T-helper 2 cell (primary cell): Measurements from ENCODE around the gene SFTPD.
A peak's percentile ranks its signal among the peaks of the same experiment; 100 is the strongest.
"Not testable (repeated sequence)": the region's sequence is repeated elsewhere in the genome, so short reads cannot be mapped to it uniquely, and the experiment has no call there.

ENCODE experiments used
- DNase-seq, 5 experiments: peaks; one replicate each; pipeline versions ENCODE4 v3.0.0 to v3.0.0-alpha.2; 2012 to 2022
- total RNA-seq, 2 donors: gene quantifications; one replicate each; lab custom pipeline; 2026; lab: John Stamatoyannopoulos, UW

SFTPD gene
- total RNA-seq, result 0 reads per million in 2 donors

DNA sequence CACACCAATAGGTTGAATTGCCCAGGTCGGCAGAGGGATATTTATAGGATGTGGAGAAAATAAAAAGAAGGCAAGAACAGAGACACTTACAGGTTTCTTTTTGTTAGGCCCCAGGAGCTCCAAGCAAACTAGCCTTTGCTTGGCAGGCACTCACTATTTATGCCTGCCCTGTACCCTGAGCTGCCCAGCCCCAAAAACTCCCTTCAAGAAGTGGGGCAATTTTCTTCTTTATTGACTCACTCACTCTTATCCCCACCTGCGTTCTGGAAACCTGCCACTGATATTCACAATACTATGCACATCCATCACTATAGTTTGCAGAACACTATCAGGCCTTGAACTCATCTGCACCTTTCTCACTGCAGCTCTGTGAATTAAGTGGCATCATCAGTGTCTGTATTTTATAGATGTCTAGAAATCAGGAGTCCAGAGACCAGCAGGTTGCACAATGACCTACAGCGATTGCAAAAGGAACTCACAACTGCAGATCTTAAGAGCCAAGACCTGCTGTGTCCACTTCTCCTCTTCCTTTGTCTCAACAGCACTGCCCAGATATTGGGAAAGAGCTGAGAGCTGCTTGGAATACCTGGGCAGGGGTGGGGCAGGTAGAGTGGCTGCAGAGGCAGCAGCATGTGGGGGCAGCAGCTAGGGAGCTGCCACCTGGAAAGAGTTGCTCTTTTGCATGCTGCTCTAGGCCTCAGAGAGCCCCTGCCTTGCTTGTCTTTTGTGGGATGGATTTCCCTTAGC, at the start of gene SFTPD:
TSS of gene SFTPD (minus strand) at position 130 of the 747 bp plus-strand sequence. CDS start 2,446 bp downstream, outside the sequence.
- no peak for DNase-seq

DNA sequence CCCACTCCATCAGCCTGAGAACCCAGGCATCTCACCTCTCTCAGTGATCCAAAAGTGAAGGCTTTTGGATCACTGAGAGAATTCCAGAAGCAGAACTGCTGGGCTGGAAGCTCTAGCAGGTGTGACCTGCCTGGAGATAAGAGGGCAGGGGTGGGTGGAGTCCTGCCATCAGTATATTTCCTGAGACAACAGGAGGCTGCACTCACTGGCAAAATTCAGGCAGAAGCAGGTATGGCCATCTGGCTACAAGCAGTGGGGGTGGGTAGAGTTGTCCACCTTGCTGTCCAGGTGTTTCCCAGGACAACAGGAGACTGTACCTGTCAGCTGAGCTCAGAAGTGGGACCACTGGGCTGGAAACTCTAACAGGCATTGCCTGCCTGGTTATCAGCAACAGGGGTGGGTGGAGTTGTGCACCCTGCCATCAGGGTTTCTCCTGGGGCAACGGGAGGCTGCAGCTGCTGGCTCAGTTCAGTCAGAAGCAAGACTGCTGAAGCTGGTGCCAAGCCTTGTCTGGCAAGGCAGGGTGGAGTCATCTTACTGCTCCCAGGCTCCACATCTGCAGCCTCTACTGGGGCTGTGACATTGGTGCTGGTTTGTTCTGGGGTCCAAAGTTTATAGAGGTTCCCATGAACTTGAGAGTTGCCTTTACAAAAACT, 47.2 kb upstream of the SFTPD start:
- DNase-seq, result no peak

DNA sequence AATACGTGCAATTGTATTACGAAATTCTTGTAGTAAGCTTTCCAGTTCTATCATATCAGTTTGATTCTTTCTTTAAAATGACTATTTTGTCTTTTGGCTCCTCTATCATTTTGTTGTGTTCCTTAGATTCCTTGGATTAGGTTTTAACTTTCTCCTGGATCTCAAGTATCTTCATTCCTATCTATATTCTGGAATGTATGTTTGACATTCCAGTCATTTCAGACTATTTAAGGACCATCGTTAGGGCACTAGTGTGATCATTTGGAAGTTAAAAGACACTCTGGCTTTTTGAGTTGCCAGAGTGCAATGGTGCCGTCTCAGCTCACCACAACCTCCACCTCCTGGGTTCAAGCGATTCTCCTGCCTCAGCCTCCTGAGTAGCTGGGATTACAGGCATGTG, 45.7 kb upstream of the SFTPD start:
- no peak for DNase-seq

DNA sequence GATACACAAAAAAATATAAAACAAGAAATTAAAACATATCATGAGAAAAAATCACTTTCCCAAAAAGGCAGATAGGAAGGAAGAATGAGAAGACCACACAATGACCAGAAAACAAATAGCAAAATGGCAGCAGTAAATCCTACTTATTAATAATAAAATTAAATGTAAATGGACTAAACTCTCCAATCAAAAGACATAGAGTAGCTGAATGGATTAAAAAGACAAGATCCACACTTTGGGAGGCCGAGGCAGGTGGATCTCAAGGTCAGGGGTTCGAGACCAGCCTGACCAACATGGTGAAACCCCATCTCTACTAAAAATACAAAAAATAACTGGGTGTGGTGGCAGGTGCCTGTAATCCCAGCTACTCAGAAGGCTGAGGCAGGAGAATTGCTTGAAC, 39.3 kb upstream of the SFTPD start:
- DNase-seq, result not testable (repeated sequence)

DNA sequence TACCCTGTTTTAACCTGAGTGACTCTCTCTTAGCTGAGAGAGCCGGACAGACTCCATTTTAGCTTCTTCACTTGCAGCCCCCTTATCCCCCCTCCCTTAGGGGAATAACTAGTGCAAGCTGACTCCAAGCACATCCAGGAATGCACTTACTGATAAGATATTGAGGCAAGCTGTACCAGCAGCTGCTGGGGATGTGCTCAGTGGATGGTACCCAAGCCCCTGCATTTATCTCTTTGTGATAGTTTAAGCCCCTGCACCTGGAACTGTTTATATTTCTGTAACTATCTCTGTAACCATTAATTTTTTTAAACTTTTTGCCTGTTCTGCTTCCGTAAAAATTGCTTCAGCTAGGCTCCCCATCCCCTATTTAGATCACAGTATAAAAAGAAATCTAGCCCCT, 37.8 kb upstream of the SFTPD start:
- DNase-seq, result not testable (repeated sequence)

DNA sequence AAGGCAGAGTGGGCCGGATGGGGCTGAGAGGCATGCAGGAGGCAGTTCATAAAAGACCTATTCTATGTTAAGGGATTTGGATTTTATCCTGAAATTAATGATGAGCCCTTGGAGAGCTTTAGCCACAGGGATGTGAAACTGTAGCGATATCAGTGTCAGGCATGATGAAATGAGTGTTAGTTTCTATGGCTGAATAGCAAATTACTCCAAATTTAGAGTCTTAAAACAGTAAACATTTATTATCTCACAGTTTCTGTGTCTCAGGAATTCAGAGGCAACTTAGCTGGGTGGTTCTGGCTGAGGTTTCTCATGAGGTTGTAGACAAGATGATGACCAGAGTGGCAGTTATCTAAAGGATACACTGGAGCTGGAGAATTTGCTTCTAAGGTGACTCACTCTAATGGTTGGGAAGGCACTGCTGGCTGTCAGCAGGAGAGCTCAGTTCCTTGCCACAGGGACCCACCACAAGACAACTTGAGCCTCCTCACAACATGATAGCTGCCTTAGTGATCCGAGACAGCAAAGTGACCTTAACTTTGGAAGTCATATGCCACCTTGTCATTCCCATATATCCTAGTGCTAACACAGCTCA, 36.7 kb upstream of the SFTPD start:
- no peak for DNase-seq

DNA sequence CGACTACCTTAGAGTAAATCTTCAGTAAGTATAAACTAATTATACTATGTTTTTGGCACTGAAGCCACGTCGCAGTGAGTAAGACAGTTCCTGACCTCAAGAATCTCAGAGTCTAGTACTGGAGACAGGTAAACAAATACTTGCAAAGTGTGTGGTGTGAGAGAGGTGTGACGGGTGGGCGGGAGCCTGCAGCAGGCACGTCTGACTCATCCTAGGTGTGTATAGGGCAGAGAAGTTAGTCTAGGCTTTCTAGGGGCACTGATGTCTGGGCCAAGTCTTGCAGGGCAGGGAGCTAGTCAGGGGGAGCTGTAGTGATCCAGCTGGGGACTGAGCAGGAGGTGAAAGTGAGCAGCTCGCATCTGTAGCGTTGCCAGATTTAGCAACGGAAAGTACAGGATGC, 35.9 kb upstream of the SFTPD start:
- DNase-seq, result peak in 1 of 5 experiments; percentile 60

DNA sequence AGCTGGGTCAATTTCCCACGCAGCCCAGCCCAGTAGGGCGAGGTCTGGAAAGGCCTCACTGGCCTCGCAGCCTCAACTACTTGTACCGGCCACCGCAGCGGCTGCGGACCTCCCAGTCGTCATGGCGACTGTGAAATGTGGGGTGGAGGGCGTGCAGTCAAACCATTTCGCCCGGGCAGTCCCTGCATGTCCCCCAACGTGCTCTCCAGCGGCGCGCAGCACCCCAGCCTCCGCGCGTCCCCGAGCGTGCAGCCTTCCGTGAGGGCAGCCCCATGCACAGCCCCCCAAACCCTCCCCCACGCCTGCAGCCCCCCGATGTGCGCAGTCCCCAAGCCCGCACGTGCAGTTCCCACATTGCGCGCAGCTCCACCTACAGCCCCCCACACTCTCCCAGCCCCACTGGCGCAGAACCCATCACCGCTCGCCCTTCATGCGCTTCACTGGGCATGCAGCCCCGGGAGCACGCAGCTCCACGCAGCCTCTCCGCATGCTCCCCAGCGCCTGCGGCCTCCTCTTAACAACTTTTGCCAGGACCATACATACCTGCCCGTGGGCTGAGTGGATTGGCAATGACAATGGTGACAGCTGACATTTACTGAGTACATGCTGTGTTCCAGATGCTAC, 34.5 kb upstream of the SFTPD start:
- DNase-seq, result no peak

DNA sequence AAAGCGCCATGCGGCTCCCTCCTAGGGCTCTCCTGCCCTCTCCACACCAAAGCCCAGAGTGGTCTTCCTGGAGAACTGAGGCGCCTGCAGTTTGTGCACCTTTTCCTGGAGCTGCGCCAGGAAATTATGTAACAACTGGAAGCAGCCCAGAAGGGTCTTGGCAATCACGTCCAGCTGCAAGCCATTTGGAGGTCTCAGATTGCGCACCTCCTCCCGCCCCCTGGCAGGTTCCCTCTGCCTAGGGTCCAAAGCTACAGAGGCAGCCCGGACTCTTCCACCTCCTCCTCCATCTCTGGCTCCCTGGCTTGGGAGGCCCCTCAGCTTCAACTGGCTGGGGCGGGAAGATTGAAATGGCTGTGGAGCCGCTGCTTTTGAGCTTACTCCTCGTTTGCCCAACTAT, 34.0 kb upstream of the SFTPD start:
- DNase-seq, result no peak

DNA sequence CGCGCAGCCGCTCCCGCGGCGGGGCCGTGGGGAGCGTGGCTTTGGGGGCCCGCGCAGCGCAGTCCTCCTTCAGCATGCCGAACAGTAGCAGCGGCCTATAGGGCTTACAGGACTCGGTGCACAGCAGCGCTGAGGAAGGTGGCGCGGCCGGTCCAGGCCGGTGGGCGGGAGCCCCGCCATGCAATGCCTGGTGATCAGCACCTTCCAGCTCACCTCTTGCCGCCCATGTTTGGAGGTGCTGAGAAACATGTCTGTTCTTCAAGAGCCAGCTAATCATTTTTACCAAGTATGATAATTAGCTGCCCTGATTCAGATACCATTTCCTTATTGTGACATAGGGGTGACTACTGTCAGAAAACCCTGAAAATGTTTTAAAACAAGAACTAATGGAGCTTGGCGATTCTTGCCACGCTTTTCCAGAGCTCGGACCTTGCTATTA, 33.5 kb upstream of the SFTPD start:
- DNase-seq, result peak in 1 of 5 experiments; percentile 23

DNA sequence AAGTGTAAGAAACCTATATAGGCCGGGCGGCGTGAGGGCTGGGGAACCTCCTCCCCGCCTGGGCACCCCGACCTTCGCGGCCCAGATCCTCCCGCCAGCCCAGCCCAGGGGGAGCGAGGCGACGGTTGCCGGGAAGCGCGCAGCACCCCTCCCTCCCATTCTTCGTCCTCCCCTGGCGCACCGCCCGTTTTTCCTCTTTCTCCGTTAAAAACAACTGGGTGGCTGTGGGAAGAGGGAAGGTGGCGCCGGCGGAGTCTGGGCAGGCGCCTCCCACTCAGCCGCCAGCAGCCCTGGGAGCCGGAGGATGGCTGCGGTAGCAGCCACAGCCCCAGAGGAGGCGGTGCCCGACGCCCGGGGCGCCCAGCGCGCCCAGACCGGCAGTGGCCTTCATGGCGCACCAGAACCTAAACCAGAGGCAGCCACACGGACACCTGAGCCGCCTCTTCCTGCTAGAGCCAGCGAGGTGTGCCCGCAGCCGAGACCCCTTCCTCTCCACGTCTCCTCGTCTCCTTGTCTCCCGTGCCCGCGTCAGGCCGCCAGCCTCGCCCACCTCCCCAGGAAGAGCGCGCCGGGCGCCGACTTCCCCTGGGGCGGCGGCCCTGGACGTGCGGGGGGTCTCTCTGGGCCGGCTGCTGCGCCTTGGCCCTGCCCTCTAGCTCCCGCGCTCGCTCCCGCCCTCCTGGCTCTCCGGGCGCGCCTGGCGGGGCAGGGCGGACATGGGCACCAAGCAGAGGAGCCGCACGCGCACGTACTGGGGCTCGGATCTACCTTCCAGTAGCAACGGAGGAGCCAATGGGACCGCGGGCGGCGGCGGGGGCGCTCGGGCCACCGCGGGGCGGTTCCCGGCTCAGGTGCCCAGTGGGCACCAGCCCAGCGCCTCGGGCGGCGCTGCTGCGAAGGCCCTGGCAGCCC, 32.8 kb upstream of the SFTPD start:
- peak in 1 of 5 experiments; percentile 47 for DNase-seq

DNA sequence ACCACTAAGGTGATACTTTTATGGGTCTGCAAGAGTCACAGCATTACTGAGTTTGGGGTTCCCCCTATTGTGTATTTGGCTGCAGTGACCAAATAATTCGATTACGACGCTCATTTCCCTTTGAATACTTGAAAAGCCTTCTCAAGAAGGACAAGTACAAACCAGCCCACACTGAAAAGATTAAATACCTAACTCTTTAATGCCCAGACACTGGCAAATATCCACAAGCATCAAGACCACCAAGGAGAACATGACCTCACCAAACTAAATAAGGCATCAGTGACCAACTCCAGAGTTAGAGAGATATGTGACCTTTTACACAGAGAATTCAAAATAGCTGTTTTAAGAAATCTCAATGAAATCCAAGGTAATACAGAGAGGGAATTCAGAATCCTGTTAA, 31.8 kb upstream of the SFTPD start:
- DNase-seq, result no peak

DNA sequence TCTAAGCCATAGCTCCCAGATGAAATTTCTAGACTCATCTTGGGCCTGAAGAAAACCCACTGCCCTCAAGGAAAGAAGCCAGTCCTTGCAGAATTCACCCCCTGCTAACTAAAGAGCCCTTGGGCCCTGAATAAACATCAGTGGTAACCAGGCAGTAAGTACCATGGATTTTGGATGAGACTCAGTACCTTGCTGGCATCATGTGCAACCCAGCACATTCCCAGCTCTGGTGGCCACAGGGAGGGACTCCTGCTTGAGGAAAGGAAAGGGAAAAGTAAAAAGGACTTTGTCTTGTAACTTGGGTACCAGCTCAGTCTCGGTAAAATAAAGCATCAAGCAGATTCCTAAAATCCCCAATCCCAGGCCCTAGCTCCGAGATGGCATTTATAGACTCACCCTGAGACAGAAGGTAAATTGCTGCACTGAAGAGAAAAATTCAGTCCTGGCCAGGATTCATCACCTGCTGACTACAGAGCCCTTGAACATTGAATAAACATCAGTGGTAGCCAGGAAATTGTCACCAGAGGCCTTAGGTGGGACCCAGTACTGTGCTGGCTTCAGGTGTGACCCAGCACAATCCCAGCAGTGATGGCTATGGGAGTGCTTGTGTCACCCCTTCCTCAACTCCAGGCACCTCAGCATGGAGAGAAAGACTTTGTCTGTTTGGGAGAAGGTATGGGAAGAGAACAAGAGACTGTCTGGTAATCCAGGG, 31.2 kb upstream of the SFTPD start:
- no peak for DNase-seq

DNA sequence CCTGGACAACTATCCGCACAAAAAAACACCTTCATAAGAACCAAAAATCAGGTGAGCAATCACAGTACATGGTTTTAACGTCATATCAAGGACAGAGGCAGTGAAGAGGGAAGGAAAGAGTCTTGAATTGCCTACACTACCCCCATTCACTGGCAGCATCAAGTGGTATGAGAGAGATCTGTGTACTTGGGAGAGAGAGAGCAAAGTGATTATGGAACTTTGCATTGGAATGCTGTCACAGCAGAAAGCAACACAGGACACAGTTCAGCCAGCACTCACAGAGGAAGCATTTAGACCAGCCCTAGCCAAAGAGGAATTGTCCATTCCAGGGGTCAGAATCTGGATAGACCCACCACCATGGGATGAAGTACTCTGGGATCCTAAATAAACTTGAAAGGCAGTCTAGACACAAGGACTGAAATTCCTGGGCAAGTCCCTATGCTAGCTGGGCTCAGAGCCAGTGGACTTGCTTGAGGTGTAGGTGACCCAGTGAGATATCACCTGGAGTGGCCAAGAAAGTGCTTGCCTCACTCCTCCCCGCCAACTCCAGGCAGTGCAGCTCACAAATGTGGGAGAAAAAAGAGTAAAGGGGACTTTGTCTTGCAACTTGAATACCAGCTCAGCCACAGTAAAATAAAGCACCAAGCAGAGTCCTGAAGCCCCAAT, 30.5 kb upstream of the SFTPD start:
- no peak for DNase-seq

DNA sequence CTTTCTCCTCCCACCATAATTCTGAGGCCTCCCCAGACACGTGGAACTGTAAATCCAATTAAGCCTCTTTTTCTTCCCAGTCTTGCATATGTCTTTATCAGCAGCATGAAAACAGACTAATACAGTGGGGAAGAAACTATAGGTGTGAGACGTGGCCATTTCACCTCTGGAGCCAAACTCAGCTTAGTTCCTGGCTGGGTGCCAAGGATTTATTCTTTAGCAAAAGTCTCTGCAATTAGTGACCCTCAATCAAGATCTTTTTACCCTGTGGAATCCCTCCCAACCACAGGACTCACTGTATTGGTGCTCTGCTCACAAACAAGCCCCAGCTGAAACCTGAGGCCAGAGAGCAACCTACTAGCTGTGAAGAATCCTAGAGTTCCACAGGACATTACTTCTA, 28.1 kb upstream of the SFTPD start:
- DNase-seq, result no peak

DNA sequence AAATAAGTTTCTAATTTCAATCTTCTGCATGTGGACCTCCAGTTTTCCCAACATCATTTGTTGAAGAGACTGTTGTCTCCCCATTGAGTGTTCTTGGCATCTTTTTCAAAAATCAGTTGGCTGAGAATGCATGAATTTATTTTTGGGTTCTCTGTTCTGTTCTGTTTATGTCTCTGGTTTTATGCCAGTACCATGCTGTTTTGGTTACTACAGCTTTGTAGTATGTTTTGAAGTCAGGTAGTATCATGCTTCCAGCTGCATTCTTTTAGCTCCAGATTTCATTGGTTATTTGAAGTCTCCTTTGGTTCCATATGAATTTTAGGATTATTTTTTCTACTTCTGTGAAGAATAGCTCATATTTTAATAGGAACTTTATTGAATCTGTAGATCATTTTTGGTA, 21.2 kb upstream of the SFTPD start:
- no peak for DNase-seq

DNA sequence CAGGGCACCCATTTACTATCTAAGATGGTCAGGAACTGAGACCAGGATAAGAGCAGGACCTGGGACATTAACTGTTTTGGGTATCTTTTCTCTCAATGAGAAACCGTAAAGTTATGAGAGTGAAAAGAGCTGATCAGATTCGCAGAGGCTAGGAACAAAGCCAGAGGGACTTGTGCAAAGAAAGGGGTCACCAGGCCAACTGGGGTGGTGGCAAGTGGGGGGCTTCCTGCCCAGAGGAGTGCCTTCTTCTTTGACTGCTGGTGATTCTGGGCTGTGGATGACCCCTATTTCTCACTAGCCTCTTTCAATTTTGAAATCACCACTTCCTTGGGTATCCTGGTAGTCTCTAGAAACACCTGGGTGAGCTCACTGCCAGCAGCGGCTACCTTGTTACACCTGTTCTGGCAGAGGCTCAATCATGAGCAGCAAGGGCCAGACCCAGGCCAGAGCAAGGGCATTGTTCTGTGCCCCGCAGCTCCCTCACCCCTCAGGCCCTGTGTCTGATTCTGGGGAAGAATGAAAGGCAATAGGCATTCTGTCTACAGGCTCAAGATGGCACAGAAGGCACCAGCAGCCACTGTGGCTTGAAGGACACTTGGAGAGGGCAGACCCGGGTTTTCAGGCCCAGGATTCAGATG, 999 bp downstream of the SFTPD start:
- DNase-seq, result no peak

DNA sequence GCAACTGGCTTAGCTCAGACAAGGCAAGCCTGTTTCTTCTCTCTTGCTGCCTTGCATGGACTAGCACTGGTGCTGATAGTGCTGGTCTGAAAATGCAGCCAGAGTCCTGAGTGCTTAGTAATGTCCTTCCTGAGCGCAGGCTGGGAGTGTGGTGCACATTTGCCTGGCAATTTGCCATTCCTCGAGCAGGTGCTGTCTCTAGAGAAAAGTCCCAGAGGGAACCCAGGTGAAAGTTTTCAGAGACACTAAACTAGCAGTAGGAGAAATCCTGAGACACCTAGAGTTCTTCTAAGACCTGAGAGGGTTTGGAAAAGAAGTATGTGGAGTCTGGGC, 1.9 kb downstream of the SFTPD start:
- DNase-seq, result no peak

DNA sequence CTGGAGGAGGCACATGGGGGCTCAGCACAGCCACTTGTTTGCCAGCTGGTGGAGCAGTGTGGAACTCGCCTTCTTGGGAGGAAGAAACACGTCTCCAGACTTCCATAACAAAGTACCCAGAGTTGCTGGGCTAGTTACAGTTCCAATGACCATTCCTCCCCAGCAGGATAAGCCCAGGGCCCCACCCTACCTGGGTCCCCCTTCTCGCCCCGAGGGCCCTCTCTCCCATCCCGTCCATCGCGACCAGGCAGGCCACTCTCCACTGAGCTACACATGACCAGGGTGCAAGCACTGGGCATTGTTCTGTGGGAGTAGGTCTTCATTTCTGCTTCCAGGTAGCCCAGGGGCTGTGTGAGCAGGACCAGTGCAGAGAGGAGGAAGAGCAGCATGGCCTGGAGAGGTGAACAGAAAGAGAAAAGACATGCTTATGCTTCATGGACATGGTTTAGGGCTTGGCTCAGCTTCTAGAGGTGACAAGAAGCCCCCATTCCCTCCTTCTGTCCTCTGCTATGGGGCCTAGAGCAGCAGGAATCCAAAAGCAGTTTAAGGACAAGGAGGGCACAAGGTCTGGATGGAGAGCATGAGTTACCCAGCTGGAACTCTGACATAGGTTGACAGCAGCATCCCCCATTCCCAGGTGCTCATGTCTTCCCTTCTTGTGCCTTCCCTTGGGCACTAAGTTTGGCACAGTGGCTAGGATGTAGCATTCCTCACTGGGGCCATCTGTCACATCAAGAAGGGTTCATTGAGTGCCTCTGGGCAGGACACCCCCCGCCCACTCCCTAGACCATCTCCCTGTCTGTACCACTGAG, 2.4 kb downstream of the SFTPD start:
- DNase-seq, result no peak
